MV-4-11 (cell line): ENCODE measurements around the gene LGALS4.
"Not testable (repeated sequence)": the region's sequence is repeated elsewhere in the genome, so short reads cannot be mapped to it uniquely, and the experiment has no call there.

Experiments
- DNase-seq: peaks from one replicate; lab custom pipeline; 2025; lab: John Stamatoyannopoulos, UW

The LGALS4 gene

DNA sequence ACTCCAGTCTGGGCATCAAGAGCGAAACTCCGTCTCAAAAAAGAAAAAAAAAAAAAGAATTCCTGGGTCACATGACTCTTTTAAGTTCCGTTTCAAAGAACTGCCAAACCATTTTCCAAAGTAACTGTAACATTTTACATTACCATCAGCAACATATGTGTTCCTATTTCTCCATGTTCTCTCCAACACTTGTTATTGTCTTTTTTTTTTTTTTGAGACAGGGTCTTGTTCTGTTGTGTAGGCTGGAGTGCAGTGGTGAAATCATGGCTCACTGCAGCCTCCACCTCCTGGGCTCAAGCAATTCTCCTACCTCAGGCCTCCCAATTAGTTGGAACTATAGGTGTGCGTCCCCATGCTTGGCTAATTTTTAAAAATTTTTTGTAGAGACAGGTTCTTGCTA, 17.2 kb downstream of the LGALS4 start:
- no peak for DNase-seq

DNA sequence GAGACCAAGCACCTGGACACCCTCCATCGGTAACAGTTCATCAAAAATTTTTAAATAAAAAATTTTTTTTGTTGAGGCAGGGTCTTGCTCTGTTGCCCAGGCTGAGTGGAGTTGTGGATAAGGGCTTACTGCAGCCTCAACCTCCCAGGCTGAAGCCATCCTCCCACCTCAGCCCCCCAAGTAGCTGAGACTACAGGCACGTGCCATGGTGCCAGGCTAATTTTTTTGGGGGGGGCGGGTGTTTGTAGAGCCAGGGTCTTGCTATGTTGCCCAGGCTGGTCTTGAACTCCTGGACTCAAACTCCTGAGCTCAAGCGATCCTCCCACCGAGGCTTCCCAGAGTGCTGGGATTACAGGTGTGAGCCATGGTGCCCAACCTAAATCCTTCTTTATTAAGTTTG, 19.1 kb downstream of the LGALS4 start:
- no peak for DNase-seq

DNA sequence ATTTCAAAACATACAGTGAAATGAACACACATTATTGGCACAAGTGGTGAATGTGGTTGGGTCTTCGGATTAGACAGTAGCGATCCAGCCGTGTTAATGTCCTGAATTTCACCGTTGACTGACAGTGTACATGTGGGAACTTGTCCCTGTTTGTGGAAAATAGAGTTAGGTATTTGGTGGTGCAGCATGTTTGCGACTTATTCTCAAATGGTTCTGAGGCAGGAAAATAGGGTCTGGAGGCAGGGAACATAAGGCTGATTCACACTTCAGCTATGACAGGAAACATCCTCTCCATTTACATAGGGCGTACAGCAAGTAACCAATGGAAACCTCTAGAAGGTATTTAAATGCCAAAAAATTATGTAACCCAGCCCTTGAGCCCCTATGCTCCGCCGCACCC, 19.6 kb downstream of the LGALS4 start:
- no peak for DNase-seq

DNA sequence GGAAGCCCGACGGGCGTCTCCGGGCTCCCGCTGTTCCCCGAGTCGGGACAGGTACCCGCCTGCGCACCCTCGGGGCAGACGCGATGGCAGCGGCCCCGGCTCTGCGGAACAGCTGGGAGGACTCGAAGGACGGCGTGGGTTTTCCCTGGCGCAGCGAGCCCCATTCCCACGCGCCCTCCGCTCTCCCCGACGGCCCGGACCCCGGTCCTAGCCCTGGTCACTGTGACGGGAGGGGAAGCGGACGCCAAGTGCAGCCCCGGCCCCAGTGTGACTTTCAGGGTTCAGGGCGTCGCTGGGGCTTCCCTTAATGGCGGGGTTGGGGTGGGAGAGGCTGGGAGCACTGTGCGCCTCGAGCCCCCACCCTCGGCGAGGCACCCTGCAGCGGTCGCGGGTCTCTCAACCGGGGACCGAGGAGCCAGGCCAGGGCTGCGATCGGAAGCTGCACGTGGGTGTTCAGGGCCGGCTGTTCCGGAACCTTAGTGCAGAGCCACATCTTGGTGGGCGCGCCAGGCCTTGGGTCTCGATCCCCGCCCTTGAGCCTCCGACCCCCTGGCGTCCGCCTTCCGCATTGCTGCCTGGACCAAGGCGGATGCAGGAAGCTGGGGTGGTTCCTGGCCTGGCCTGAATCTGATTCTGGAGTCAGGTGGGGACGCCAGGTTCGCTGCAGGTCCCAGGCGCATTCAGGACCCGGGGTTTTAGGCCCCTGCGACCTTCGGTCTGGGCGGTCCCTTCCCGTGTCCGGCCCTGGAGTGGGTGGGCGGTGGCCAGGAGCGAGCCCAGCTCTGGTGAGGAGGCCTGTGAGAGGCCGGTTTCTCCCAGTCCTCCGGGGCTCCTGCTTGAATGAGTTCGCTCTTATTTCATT, 20.3 kb downstream of the LGALS4 start:
- no peak for DNase-seq

DNA sequence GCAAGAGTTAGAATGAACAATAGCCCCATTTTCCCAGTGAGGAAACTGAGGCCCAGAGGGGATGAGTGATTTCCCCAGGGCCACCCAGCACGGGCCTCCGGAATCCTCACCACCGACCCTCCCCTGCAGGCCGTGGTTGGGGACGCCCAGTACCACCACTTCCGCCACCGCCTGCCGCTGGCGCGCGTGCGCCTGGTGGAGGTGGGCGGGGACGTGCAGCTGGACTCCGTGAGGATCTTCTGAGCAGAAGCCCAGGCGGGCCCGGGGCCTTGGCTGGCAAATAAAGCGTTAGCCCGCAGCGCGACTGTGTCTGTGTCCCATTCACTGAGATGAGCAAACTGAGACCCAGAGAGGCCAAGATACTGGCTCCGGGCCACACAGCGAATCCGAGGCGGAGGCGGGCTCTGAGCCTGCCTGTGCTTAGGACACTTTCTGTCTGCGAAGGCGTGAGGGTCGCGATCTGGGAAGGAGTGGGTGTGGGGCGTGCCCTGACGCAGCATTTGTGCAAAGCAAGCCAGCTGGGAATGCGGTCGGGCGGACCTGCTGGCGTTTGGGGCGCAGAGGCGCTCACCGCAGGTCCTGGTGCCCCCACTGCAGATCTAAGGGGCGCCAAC, 21.2 kb downstream of the LGALS4 start:
- DNase-seq, result not testable (repeated sequence)

DNA sequence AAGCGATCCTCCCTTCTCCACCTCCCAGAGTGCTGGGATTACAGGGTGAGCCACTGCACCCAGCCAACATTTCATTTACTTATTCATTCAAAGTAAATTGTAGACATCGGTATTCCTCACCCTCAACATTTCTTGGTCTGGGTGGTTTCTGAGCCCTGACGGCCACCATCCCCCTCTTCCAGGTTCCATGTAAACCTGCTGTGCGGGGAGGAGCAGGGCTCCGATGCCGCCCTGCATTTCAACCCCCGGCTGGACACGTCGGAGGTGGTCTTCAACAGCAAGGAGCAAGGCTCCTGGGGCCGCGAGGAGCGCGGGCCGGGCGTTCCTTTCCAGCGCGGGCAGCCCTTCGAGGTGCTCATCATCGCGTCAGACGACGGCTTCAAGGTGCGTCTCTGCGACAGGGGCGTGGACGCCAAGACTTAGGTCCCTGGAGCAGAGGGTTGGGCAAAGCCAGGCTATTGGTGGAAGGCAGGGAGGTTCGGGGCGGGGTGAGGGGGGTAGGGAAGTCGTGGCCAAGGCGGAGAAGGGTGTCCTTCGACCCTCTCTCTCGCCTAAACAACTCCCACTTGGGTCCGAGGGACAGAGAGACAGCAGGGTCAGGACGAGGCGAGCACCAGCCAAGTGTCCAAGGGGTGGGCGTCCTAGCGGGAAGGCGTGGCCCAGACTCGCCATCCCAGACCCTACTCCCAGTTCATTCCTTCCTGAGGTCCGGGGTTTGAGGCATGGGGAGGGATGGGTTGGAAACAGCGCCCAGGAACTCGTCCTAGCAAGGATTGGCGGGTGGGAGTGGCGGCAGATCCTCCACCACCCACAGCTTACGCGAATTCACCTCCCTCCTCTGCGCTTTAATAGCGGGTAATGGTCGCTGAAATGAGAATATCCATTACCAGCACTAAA, 22.0 kb downstream of the LGALS4 start:
- not testable (repeated sequence) for DNase-seq

GRCh38 chr19:38788478-38789243, 24.1 kb downstream of the LGALS4 start, which contains the start of gene LGALS7B:
Gene LGALS7B (plus strand): TSS chr19:38789200. CDS start chr19:38789227, 27 bp downstream.
- no peak for DNase-seq

GRCh38 chr19:38786572-38787265, 26.0 kb downstream of the LGALS4 start:
- no peak for DNase-seq

GRCh38 chr19:38786061-38786460, 26.7 kb downstream of the LGALS4 start:
- DNase-seq, result not testable (repeated sequence)

DNA sequence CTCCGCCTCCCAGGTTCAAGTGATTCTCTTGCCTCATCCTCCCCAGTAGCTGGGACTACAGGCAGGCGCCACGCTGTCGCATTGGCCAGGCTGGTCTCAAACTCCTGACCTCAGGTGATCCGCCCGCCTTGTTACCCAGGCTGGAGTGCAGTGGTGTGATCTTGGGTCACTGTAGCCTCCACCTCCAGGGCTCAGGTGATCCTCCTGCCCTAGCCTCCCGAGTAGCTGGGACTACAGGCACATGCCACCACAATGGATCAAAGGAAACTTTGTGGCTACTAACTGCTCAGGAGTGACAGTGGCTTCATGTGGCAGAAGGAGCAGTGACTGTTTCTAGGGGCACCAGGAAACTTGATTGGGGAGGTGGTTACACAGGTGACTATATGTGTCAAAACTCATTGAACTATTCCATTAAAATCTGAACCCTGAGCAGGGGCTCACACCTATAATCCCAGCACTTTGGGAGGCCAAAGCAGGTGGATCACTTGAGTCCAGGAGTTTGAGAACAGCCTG, 27.5 kb downstream of the LGALS4 start:
- DNase-seq, result no peak

- no peak for DNase-seq
Observed at GRCh38 chr19:38784224-38784623, 28.5 kb downstream of the LGALS4 start.

DNA sequence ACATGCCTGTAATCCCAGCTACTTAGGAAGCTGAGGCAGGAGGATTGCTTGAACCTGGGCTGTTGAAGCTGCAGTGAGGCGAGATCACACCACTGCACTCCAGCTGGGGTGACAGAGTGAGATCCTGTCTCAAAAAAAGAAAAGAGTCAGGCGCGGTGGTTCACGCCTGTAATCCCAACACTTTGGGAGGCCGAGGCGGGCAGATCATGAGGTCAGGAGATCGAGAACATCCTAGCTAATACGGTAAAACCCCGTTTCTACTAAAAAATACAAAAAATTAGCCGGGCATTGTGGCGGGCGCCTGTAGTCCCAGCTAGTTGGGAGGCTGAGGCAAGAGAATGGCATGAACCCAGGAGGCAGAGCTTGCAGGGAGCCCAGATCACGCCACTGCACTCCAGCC, 30.5 kb downstream of the LGALS4 start:
- not testable (repeated sequence) for DNase-seq

GRCh38 chr19:38781058-38781457, 31.7 kb downstream of the LGALS4 start:
- DNase-seq, result no peak

- no peak for DNase-seq
Observed at GRCh38 chr19:38780443-38780842, 32.3 kb downstream of the LGALS4 start.

DNA sequence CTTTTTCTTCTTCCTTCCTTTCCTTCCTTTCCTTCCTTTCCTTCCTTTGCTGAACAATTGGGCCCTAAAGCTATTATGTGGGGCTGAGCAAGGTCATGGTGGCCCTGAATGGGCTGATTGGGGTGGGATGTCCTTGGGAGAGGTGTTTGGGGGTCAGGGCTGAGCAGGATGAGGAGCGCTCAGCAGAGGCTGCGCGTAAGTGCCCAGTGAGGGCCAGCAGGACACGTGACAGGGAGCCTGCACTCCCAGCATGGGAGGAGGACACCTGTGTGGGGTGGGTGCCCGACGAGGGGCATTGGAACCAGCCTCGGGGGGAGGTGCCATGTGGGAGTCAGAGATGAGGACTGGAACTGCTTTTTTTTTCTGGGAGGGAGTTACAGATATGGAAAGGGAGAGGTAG, 34.0 kb downstream of the LGALS4 start:
- no peak for DNase-seq

DNA sequence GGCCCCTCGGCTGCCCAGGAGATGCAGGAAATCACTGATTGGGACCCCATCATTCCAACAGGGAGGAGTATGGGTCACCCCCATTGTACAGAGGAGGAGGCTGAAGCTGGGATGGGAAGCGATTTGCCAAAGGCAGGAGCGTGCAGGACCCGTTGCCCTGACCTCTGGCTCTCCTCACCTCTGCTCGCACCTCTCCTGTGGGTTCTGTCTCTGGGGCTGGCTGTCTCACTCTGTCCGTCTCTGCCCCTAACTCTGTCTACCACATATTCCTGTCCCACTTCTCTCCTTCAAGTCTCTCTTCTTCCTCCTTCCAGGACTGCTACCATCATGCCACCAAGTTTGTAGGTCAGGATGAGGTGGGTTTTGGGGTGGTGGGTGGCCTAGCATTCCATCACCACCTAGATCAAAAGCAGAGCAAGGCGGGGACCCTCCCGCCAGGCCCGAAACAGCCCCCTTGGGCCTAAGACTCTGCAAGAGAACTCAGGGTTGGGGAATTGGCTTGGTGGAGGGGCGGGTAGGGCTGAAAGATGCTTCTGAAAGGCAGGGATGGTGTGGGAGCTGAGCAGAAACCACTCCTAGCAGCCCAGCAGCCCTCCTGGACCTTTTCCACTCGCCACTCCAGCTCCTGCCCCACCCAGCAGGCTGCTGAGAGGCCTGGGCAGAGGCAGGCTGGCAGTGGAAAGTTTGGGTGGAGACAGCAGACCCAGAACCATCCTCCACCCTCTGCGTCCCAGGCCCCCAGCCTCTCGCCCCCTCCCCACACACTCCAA, 38.4 kb downstream of the LGALS4 start:
- DNase-seq, result no peak

DNA sequence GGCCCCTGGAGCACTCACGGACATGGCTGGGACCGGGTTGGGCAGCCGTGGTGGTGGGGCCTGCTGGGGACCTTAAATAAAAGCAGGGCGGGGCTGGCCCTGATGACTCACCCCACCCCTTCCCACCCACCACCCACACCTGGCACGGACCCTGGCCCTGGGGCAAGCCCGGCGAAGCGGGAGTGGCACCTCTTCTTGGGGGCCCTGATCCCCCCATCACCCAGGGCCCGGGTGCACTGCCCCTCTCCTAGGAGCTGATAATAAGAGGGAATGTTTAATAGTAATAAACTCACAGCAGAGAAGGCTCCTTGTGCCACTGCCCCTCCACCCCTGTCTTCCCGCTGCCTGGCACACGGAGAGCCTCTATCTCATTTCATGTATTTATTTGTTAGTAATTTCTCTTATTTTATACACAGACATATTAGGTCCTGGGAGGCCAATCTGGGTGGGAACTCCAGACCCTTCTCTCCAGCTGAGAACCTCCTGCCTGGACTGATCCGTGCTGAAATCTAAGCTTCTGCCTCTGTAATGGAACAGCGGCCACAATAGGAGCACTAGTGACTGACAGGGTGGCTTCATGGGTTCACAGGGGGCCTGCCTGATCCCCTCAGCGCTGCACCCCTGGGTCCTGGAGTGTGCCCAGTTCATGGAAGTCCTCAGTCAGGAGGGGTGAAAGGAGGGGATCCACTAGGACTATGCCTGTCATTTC, 39.1 kb downstream of the LGALS4 start, which contains the start of gene LGALS7:
LGALS7 (minus strand) TSS at position 49 of the 709 bp plus-strand sequence; CDS start at position 24, 25 bp downstream.
- no peak for DNase-seq

- not testable (repeated sequence) for DNase-seq
Observed at GRCh38 chr19:38771569-38771968, 41.2 kb downstream of the LGALS4 start.

GRCh38 chr19:38770949-38771275, 41.8 kb downstream of the LGALS4 start:
- DNase-seq, result not testable (repeated sequence)
